Measurements from ENCODE around the gene FOXD4L3.
"Not testable (repeated sequence)": the region's sequence is repeated elsewhere in the genome, so short reads cannot be mapped to it uniquely, and the experiment has no call there.

GRCh38 chr9:68318209-68318608 is 15.5 kb downstream of the FOXD4L3 start:
- TF ChIP-seq CTCF (IDR thresholded peaks at IDR 0.05); ZFX (IDR thresholded peaks at IDR 0.05; ENCODE audit: borderline replicate concordance): not testable (repeated sequence)
